Myocyte (in vitro differentiated cells): ENCODE results near the gene HERC2. TPM values are rescaled to one million over a fixed set of nuclear protein-coding genes. Genes with fewer than 3 reads are reported as not detected.

Experiments used
- DNase-seq: peaks from one replicate; pipeline ENCODE4 v3.0.0-alpha.2; 2012; ENCODE audit warnings: low read depth
- total RNA-seq: library from RNA; depleted of rRNA; stranded (reverse); fragments of >200 nt; gene quantifications from 2 replicates; pipeline ENCODE4 v1.2.3, GENCODE V29; 2014

The HERC2 gene
- total RNA-seq, 1 donor from 2014 or later = 44.1 TPM

DNA sequence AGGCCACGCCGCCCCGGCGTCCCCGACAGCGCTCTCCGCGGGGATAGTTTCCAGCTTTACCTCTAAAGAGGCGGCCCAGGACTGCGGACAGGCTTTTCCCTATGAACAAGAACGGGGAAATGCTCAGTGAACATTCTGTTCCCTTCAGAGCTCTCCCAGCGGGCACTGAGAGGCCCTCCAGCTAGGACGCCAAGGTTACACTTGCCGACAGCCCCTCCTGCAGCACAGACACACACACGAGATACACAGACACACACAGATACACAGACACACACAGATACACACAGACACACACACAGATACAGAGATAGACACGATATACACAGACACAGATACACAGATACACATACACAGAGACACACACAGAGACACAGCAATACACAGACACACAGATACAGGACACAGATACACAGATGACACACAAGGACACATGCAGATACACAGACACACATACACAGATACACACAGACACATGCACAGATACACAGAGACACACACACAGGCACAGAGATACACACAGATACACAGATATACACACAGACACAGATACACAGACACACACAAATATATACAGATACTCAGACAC, 222.3 kb downstream of the HERC2 start:
- DNase-seq = no peak

DNA sequence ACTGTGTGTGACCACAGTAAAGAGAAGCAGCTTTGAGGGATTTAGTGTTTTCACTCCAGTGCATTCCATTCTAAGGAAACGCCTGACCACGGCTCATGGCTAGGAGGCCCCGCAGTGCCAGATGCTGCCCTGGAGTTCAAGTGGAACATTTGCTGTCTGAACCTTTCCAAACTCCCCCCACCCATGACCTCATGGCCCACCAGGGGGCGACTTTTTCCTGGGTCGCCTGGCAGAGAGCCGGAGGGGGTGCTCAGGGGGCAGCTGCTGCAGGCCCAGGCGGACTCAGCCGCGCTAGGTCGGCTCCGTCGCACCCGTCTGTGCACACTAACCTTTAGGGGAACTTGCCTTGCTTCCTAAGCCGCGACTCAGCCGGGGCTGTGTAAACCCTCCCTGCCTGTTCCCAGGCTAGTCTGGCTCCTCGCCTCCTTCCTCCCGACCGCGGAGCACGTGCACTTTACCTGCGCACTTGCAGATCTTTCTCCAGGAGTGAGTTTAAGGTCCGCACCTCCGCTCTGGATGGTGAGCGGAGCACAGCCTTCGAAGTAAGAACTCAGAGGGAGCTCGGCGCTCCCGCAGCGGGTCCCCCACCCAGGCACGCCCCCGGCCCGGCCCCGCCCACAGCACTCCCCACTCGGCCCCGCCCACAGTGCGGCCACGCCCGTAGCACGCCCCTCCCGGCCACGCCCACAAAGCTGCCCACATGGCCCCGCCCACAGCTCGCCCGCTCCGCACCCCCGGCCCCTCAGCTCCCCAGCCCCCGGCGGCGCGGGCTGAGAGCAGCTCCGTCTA, 223.0 kb downstream of the HERC2 start, which contains the start of gene OCA2:
OCA2 (minus strand) TSS at position 550 of the 789 bp plus-strand sequence. CDS start 17,441 bp downstream, outside the sequence.
- DNase-seq = peak; percentile 76

DNA sequence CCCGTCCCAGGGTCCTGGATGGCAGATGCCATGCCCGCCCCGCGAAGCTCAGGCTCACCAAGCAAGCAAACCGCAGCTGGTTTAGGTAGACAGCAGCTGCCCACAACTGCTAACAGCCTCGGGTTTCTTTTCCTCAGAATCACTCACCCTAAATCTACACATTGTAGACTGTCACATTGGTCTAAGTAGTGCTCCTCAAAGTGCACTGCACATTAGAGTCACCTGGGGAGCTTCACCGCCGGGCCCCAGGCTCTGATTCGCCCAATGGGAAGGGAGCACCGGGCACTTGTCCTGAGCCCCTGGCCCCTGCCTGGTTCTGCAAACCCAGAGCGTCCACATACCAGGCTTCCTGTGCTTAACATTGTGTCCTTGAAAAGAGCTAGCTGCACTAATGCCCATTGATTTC, 223.6 kb downstream of the HERC2 start:
- DNase-seq = peak; percentile 27

DNA sequence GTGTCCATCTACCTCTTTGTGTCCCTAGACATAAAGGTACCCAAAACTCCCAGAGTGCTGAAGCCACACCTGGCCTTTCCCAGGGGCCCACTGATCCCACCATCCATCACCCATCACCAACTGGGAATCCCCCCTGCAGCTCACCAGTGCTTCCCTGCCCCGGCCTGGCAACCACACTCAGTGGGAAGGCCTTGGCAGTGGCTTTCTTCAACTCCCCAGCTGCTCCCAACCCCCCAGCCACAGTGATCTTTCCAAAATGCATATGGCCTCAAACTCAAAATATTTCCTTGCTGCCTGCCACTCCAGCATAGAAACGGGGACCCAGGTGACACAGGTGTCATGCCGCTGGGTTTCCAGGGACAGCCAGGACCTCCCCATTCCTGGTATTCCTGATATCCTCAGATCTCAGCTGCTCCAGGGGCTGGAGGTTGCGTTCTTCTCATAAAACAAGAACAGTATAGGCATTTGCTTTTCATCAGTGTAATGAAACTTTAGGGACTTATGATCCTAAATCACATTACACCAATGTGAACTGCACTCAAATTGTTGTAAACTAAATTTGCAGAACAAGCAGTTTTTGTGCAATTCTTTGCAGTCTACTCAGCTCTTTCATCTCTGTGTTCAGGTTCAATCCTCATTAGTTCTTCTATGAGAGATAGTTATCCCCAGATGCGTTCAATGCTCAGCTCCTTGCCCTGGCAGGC, 224.2 kb downstream of the HERC2 start:
- DNase-seq = no peak

DNA sequence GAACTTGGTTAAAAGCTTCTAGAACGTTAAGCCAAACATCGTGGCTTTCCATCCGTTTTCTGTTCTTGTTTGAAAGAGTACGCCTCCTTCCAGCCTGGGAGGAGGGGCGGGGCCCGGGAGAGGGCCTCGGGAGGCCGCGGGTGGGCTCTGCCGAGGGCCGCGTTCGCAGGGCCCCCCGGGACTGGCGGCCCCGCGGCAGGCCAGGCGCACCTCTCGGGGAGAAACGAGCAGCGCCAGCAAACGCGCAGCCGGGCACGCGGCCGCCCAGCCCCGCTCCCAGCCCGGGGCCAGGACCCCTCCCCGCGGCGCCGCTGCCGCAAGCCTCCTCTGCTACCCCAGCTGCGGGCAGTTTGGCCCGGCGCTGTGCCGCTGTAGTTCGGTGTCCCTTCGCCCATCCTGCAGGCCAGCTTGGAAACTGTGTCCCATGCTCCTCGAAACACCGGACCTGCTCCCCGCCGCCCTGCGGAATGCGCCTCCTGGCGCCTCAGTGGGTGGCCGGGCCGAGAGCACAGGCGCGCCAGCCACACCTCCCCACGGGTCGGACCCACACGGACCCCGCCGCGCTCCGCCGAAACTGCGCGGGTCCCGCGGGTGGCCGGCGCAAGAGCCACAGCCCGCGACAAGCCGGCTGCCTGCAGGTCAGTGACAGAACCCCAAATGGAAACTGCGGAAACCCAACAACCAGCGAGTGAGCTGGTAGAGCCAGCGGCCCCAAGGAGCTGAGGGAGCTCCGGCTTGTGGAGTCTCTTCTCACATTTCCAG, 225.1 kb downstream of the HERC2 start:
- DNase-seq = no peak

DNA sequence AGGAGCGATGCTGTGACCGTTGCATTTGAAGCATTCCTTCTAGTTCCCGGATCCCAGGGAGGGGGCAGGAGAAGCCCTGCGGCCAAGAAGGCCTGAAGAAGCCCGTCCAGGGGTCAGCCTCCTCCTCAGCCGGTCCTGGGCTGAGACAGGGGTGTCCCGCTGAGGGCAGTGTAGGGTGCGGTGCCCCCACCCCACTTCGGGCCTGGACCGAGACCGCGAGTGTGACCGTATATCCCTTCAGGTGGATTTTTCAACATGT, 225.6 kb downstream of the HERC2 start:
- DNase-seq = no peak

DNA sequence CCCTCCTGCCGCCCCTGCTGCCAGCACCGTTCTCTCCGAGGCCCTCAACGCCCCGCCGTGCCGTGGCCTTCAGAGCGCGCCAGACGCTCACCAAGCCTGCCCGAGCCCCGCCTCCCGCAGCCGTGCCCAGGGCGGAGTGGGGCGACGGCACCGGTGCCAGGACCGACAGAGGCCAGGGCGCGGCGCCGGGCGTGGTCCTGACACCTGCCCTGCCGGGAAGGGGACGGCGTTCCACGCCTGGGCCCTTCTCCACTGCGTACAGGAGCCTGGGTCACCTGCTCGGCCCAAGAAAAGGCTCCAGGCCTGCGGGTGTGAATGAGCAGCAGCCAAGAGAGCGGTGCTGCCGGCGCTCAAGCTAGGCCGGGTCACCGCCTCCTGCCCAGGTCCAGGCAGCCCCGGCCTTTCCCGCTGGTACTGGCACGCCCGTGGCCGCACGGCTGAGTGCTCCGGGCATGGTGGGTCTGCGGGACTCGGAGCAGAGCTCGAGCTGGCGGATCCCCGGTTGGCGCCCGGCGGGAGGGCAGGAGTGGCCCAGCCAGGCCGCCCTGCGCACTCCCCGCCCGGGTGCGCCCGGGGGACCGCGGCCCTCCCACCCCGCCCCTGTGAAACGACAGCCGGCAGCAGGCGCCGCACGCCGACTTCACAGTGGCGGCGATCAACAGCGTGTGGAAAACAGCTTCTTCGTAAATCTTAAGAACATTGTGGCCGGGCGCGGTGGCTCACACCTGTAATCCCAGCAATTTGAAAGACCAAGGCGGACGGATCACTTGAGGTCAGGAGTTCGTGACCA, 227.1 kb downstream of the HERC2 start:
- no peak for DNase-seq

DNA sequence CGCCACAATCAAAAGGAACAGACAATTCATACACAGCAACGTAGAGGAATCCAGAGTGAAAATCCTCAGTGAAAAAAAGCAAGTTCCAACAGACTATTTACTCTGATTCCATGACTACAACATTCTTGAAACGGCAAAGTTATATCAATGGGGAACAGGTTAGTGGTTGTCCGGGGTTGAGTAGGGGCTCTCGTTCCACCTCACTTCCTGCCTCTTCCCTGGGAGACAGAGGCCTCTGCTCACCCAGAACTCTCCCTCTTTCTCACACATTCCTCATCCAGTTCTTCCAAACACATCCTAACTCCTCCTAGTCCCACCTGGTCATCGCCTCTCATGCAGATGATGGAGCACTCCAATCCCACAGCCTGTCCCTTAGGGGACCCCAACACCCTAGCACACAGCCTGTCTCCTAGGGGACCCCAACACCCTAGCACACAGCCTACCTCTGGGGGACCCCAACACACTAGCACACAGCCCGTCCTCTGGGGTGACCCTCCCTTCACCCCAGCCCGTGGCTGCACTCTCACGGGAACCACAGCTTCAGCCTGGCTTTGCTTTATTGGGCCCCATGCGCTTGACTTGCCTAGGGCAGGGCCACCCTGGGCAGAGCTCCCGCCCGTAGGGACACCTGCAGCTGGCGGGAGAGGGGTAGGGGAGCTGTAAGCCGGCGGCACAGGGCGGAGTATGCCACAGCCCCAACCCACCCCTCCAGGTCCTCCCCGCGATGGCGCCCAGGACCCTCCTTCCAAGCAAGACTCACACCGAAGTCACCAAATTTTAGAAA, 228.0 kb downstream of the HERC2 start:
- no peak for DNase-seq

DNA sequence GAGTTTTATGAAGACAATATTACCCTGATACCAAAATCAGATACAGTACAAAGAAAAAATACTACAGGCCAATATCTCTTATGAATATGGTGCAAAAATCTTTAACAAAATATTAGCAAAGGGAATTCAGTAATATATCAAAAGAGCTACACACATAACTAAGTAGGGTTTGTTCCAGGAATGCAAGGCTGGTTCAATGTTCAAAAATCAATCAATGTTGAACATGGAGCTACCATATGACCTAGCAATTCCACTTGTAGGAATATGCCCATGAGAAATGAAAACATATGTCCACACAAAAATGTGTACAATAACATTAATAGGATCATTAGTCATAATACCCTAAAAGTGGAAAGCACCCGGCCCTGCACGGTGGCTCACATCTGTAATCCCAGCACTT, 230.7 kb downstream of the HERC2 start:
- no peak for DNase-seq

DNA sequence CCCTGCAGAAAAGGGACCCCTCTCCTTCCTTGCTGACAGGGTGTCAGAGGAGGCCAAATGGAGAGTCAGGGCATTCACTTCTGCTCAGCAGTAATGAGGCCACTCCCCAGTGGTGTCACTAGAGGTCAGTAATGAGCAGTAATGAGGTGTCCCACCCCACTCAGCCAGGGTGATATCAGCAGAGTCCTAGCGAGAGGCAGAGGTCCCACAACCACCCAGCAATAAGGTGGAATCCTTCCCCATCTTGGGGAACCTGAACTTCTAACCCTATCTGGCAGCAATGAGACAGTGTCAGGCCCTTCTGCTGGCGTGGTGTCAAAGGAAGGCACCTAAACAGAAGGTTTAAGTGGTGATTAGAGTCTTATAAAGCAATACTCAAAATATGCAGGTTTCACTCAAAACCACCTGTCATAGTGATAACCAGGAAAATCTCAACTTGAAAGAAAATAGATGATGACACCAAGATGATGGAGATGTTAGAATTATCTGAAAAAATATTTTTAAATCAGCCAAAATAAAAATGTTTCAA, 235.7 kb downstream of the HERC2 start:
- peak; percentile 68 for DNase-seq

DNA sequence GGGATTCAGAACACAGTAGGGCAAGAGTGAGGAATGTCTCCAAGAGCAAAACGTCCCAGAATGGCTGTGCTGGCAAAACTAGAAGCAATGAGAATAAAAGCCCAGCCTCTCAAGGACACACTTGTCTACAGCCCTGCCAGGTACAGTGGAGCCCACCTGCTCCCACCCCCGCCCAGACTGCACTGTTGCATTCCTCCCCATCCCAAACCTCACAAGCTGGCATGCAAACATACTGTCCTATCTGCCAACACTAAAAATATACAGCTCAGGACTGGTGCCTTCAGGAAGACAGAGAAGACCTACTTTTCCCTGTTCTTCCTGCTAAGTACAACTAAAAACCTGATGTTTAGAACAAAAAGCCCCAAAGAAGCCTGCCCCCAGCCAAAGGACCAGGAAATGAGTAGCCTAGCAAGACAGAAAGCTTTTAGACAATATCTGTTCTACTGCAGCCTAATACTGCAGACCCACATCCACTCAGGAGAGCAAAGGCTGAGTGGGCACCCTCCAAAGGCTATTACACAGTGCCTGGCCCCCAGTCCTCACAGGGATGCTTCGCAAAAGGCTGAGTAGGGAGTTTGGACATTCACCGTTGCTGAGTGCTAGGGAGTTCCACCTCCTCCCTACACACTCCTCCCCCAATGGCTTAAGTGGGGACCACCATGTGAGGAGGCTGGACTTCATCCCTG, 236.3 kb downstream of the HERC2 start:
- no peak for DNase-seq

DNA sequence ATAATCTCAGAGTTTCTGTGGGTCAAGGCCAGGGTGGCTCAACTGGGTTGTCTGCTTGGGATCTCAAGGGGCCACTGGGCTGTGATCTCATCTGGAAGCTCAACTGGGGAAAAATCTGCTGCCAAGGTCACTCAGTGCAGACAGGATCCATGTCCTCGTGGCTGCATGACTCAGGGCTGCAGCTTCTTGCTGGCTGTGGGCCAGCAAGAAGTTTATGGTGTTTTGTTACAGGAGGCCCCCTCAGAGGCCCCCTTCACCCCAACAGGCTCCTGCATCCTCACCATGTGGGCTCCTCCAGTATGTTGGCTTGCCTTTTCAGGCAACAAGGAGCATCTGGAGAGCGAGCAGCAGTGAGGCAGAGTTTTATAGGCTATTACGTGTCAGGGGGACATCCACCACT, 237.4 kb downstream of the HERC2 start:
- DNase-seq = no peak

DNA sequence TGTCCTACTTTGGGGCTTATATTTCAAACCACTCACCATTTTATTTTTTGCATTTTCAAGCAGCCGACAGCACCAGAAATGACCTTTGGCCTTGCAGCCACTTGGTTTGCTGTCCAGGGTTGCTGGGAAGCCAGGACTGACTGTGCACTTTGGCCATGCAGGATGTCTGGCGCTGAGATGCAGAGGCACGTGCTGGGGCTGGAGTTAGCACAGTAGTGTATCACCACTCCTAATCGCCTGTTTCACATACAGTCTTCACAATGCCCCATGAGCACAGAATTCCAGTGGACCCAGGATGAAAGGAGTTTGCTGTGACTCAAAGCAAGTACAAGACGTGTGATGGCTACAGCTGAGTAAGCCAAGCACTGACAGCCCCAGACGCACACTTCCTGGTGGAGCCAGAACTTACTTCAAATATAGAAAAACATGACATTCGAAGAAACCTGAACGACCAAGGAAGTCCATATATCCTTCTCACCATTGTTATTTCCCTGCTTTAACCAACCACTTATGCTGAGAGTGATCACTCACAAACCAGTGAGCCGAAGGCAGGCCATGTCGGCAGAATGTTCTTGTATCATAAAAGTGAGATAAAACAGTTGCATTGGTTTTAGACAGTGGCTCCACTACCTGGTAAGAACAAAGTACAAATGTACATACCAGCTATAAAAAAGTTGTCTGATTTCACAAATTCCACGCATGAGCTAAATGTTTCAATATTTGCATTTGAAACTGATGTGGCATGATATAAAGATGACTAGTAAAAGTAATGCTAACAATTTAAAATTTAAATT, 238.9 kb downstream of the HERC2 start:
- no peak for DNase-seq

DNA sequence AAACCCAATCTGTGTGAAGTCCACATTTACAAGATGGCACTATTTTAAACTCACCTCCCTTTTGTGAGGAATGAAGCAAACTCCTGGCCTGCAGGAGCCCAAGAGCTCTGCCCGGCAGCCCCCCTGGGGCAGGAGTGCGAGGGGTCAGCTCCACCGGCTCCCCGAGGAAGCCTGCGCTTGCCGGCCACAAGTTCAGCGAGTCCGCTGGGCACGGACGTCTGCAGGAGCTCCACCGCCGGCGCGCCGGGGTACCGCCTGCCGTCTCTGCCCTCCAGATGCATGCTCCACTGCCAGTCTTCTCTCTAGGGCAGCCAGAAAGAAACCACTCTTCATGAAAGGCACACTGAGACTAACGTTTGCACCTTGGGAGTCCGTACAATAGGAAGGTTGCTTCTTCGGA, 240.4 kb downstream of the HERC2 start:
- DNase-seq = no peak

DNA sequence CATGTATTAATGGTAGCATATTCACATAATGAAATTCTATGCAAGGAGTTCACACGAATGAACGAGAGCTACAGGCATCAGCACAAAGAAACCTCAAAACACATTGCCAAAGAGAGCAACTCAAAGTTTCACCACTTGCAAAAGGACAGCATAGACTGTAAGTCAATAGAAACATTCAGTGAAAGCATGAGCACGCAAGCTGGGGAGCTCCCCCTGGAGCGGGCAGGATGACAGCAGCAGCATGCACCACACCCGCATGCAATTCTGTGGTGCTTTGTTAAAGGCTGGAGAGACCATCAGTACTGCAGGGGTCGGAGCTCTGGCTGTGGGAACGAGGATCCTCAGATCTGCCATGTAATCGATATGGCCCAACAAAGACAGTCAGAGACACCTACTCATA, 241.6 kb downstream of the HERC2 start:
- DNase-seq = no peak

DNA sequence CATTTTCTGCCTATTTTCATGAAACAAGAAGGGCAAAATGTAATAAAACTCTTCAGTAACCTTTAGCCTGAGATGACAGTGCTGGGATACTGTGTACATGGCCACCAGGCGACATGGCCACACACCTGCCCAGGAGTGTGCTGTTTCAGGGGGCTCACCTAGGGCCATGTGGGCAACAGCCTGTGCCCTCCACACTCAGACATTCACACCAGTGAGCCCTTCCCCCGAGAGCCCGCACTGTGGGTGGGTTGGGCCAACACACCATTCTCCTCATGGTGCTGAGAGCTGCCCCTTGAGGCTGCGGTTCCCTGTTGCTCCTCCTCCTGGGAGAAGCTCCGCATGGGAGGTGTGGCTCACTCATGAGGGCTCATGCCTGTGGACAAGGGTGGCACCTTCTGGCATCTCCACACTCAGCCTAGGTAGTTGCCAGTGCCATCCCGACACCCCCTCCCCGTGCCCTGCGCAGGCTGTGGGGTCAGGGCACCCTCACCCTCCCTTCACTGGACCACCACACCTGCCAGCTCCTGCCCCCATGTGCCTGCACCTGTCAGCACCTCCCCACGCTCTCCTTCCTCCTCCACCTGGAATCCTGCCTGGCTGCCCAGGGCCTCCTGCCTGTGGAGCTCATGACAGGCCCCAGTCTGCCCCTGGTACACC, 242.5 kb downstream of the HERC2 start:
- no peak for DNase-seq

DNA sequence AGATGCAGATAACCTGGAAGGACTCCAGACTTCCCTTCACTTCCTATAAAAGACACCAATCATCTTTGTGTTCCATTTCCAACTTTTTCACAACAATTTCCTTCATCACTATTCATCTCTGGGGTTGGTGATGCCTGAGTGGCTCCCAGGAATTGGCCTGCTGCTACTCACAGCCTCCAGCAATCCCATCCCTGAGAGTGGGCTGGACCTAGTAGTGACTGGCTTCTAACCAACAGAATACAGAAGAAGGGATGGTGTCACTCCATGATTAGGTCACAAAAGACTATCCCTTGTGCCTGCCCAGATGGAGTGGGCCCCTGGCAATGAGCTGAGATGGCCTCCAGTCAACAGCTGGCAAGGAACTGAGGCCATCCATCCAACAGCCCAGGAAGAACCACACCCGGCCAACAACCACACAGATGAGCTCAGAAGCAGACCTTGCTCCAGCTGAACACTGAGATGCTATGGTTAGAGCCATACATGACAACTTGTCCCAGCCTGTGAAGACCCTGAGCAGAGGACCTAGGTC, 243.7 kb downstream of the HERC2 start:
- no peak for DNase-seq

DNA sequence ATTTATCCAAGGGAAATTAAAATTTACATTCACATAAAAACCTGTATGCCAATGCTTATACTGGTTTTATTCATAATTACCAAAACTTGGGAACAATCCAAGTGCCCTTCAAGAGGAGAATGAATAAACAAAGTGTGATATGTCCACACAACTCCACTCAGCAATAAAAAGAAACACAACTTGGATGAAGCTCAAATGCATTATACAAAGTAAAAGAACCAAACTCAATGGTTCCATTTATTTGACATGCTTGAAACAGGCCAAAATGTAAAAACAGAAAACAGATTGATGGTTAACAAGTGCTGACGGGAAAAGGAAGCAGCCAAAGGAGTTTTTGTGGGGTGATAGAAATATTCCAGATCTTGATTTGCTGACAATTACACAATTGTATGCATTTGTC, 246.4 kb downstream of the HERC2 start:
- no peak for DNase-seq
